Measurements from ENCODE around the gene CBX6.
"Not testable (repeated sequence)": the region's sequence is repeated elsewhere in the genome, so short reads cannot be mapped to it uniquely, and the experiment has no call there.

CBX6 gene

GRCh38 chr22:38872172-38872830 lies at the start of gene CBX6:
CBX6 (minus strand) TSS chr22:38872216; CDS start chr22:38872190, 26 bp downstream.
- DNase-seq = peak; percentile 96

GRCh38 chr22:38921806-38922205 lies 49.8 kb upstream of the CBX6 start:
- DNase-seq = no peak

GRCh38 chr22:38921120-38921519 lies 49.1 kb upstream of the CBX6 start:
- no peak for DNase-seq

- DNase-seq = no peak
Measured at GRCh38 chr22:38919631-38920190, 47.7 kb upstream of the CBX6 start.

GRCh38 chr22:38911434-38911833 lies 39.4 kb upstream of the CBX6 start:
- DNase-seq = no peak

- no peak for DNase-seq
Measured at GRCh38 chr22:38907767-38908166, 35.8 kb upstream of the CBX6 start.

GRCh38 chr22:38906052-38906451 lies 34.0 kb upstream of the CBX6 start:
- no peak for DNase-seq

GRCh38 chr22:38904052-38904617 lies 32.1 kb upstream of the CBX6 start:
- not testable (repeated sequence) for DNase-seq

- no peak for DNase-seq
Measured at GRCh38 chr22:38901111-38901641, 29.2 kb upstream of the CBX6 start.

- no peak for DNase-seq
Measured at GRCh38 chr22:38900677-38901076, 28.7 kb upstream of the CBX6 start.

- DNase-seq = no peak
Measured at GRCh38 chr22:38891256-38891655, 19.2 kb upstream of the CBX6 start.

GRCh38 chr22:38890377-38890776 lies 18.4 kb upstream of the CBX6 start:
- no peak for DNase-seq

GRCh38 chr22:38886333-38886732 lies 14.3 kb upstream of the CBX6 start:
- no peak for DNase-seq

GRCh38 chr22:38882972-38883622 lies 11.1 kb upstream of the CBX6 start:
- DNase-seq = no peak

- DNase-seq = no peak
Measured at GRCh38 chr22:38881997-38882879, 10.2 kb upstream of the CBX6 start.

- DNase-seq = no peak
Measured at GRCh38 chr22:38881464-38881871, 9.5 kb upstream of the CBX6 start.

GRCh38 chr22:38879961-38880360 lies 7.9 kb upstream of the CBX6 start:
- no peak for DNase-seq

- DNase-seq = no peak
Measured at GRCh38 chr22:38879108-38879729, 7.2 kb upstream of the CBX6 start.

- no peak for DNase-seq
Measured at GRCh38 chr22:38878001-38878400, 6.0 kb upstream of the CBX6 start.

GRCh38 chr22:38874529-38875222 lies 2.7 kb upstream of the CBX6 start:
- DNase-seq = no peak

Measured in activated T-cell treated with anti-CD3 and anti-CD28 coated beads, Interleukin-2, amount 50 U/mL, for 1 hour (primary cell).